DMS79 treated with DMSO at 0.1 percent for 48 hours (cell line): ENCODE data around the gene RUNX3.
A peak's percentile ranks its signal among the peaks of the same experiment; 100 is the strongest.

Experiments used
- DNase-seq: peaks from one replicate; lab custom pipeline; 2025; lab: John Stamatoyannopoulos, UW

The RUNX3 gene

DNA sequence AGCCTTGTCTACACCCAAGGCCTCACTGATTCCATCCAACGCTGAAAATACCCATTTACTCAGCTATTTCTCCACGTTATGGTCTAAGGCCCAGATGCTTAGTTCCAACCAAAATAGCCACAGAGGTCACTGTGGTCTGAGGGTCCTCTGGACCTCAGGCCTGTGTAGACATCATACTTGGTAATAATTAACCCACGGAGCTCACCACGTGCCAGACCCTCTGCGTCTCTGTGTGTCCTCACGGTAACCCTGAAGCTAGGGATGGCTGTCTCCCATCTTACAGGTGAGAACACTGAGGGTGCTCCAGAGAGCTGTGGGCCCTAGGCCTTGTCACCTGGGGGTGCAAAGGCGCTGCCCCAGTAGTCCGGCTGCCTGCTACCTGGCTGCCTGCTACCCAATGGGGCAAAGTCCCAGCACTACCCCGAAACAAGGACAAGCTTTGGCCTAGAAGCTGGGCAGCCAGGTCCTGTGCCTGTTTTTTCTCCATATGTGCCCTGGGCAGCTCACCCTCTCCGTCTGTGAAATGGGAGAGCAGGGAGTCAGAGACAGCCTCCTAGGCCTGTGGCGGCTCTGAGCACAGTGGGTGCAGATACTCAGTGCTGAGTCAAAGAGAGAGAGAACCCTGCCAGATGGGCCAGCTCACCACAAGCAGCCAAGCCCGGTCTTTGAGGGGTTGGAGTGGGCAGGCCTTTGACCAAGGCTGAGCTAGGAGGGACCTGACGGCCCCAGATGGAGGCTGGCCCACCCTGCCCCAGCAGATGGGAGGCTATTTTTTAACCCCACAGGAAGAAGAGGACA, 17.0 kb upstream of the RUNX3 start:
- DNase-seq, result no peak

DNA sequence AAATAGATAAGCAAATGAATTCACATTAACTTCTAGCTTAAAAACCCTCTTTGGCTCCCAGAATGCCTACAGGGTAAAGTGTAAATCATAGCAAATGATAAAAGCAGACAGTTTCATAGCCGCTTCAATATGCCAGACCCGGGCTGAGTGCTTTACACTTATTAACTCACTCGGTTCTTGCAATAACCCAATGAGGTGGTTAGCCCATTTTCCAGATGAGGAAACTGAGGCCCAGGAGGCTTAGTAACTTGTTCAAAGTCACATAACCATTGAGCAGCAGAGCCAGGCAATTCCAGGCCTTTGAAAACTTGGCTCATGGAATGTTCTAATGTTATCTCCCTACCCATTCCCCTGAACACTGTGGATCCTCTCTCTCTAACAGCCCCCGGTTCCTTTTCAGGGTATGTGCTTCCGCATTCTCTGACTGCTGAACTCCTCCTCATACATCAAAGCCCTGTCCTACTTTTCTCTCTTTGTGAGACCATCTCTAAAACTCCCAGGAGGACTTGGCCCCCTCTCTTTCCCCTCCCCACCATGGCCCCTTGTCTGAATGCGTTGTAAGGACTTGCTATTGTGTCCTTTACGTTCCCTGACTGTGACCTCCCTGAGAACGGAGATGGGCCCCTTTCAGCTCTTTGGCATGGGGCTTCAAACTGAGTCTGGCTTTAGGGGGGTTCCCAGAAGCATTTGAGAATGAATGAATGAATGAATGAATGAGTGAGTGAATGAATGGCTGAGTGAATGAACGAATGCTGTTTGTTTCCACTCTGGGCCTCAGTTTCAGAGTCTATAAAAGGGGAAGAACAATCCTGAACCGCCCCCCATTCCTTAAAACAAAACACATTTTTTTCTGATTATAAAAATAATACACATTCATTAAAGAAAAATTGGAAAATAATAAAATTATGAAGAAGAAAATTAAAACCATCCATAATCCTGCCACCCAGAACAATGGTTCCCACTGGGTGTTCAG, 15.6 kb upstream of the RUNX3 start:
- DNase-seq, result no peak

GRCh38 chr1:24944318-24944717, 14.2 kb upstream of the RUNX3 start:
- DNase-seq, result no peak

DNA sequence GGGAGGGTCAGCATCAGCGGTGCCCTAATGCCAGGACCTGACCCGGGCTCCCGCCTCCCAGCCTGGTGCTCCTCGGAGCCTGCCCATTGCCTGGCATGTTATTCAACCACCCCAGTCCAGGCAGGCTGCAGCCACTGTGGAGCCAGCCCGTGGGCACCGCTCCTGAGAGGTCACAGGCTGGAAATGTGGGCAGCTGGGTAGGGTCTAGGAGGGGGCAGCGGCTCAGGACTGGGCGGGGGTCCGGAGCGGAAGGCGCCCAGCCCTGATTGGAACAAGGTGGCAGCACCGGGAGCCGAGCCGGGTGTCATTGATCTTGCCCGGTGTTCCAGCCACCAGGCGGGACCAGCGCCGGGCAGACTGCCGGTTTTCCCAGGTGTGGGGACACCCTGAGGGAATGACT, 12.7 kb upstream of the RUNX3 start:
- DNase-seq, result no peak

- no peak for DNase-seq
These were observed 11.5 kb upstream of the RUNX3 start for GRCh38 chr1:24941564-24941963.

GRCh38 chr1:24940231-24940630, 10.2 kb upstream of the RUNX3 start:
- no peak for DNase-seq

GRCh38 chr1:24939675-24940193, 9.7 kb upstream of the RUNX3 start:
- DNase-seq, result no peak

DNA sequence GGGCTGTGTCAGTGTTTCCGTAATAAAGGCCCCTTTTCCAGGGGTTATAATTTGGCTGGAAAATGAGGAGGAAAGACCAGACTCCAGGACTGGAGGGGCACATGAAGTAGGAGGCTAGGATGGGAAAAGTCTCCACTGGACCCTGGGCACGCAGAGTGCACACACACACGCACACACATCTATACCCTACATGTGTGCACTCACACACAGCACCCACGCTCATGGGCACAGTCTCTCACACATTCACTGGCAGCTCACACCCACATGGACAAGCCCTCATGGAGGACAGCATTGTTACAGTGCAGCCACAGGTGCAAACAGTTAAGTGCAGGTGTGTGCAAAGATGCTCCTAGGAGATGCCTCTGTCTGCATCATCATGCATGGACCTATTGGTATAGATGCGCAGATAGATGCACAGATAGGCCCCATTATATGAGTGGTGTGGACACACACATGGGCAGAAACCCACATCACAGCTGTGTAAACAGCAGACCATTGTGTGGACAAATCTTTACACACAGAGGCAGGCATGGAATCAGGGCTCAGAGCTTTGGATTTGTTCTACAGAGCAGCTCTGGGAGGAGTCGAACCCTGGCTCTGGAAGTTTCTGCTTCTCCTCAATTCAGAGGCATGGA, 9.1 kb upstream of the RUNX3 start:
- no peak for DNase-seq

DNA sequence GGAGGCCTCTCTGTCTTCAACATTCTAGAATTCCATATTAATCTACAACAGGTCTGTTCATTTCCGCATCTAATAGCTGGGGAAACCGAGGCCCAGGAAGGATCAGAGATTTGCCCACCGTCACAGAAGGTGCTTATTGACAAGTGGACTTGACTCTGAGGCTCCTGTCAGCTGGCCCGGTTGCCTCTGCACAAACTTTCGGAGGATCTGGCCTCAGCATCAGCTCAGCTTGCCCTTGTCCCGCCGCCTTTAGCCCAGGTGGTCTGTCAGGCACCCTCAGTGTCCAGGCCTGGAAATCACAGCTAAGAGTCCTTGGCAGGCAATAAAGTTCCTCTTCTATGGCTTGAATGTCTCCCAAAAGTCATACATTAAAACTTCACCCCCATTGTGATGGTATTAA, 8.2 kb upstream of the RUNX3 start:
- no peak for DNase-seq

DNA sequence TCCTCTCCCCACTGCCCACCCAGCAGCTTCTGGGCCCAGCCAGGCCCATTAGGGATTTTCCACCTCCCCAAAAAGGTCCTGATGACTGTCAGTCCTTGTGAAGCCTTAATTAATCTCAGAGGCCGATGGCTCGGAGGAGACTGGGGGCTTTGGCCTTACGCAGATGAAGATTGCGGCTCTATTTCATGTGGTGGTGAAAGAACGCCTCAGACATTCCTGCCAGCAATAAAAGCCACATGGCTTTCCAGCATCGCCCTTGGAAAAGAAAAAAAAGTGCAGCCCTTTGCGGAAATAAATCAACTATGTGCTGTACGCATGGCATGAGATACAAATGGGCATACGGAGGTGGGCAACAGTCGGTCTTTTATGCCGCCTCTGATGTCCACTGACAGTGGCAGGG, 6.6 kb upstream of the RUNX3 start:
- DNase-seq, result no peak

DNA sequence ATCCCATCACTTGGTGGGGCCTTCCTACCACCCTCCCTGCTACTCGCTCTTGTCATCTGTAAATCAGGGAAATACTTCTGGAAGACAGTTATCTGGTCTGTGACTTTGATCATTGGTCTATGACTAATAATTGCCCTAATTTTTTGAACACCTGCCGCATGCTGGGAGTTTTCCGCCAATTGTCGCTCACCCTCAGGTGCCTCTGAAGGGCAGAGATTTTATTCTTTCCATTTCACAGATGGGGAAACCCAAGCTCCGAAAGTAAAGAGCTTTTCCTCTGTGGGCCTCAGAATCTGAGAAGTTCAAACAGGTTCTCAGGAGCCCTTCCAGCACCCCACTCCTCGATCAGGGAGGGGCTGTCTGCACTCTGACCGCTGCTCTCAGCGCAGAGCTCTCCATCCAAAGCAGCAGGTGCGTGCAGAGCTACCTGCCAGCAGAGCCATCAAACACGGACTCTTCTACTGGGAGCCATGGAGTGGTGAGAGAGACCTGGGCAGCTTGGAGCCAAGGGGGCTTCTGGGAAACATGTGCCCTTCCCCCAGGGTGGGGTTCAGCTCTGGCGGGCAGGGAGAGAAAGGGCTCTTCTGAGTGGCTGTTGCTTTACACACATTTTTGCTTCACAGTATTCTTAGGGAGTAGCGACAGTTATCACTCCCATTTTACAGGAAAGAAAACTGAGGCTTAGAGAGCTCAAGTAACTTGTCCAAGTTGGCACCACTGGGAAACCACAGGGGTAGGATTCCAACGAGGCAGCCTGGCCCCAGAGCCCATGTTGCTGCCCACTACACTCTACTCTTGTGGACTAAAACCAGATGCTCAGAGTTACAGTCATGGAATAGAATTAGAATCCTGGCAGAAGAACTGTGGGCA, 5.8 kb upstream of the RUNX3 start:
- peak; percentile 15 for DNase-seq

DNA sequence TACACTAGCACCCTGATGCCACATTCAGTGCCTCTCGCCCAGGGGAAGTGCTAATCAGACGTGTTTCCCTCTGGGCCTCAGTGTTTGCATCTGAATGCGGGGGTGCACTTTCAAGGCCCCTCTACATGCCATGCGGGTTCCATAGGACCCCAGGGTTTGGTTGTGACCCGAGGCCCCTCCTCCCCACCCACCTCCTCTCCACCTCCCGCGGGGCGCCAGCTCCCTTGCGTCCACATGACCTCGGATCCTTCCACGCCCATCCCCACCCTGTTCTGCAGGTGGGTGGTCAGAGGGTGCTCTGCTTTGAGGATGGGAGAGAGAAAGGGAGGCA, 5.1 kb upstream of the RUNX3 start:
- no peak for DNase-seq

GRCh38 chr1:24934310-24935195, 4.5 kb upstream of the RUNX3 start:
- DNase-seq, result no peak

GRCh38 chr1:24933468-24933867, 3.4 kb upstream of the RUNX3 start:
- no peak for DNase-seq

- DNase-seq, result peak; percentile 92
These were observed 2.7 kb upstream of the RUNX3 start for GRCh38 chr1:24932725-24933294.

- DNase-seq, result peak; percentile 42
These were observed 2.2 kb upstream of the RUNX3 start for GRCh38 chr1:24932284-24932683.

DNA sequence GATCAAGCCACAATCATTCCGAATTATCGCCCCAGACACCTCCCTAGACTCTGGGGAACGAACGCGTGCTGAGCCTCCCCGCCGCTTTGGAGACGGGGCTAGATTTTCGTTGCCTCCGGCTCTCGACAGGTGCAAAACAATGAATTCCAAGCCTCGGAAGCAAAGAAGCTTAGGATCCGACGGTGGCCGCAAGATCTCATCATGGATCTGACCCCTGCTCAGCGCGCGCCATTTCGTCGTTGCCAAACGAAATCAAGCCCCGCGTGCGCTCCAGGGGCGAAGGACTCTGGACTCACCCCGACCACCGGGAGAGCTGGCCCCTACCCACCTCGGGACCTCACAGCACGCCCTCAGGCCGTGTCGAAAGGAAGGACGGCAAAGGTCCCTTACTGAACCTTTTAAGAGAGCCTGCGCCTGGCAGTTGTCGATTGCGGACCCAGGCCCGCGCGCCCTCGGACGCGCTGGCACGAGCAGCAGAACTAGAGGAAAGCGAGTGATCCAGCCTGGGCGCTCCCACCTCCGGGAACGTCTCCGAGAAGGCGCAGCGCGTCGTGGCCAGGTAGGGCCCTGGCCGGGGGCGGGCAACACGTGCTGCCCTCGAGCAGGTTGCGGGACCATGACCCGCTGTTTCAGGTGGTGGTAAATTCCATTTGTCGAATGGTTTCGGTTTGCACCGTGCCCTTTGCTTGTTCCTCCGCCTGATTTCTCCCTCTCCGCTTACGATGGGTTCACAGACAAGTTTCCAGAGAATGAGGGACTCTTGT, 1.6 kb upstream of the RUNX3 start:
- DNase-seq, result no peak

- no peak for DNase-seq
These were observed 1.0 kb upstream of the RUNX3 start for GRCh38 chr1:24931146-24931467.
